ENCODE data around the gene CCSER1.

- TF ChIP-seq POLR2A (IDR thresholded peaks at IDR 0.05) (no peak), EP300 (IDR thresholded peaks at IDR 0.05) (no peak)
- TF ChIP-seq, protein P1, sequence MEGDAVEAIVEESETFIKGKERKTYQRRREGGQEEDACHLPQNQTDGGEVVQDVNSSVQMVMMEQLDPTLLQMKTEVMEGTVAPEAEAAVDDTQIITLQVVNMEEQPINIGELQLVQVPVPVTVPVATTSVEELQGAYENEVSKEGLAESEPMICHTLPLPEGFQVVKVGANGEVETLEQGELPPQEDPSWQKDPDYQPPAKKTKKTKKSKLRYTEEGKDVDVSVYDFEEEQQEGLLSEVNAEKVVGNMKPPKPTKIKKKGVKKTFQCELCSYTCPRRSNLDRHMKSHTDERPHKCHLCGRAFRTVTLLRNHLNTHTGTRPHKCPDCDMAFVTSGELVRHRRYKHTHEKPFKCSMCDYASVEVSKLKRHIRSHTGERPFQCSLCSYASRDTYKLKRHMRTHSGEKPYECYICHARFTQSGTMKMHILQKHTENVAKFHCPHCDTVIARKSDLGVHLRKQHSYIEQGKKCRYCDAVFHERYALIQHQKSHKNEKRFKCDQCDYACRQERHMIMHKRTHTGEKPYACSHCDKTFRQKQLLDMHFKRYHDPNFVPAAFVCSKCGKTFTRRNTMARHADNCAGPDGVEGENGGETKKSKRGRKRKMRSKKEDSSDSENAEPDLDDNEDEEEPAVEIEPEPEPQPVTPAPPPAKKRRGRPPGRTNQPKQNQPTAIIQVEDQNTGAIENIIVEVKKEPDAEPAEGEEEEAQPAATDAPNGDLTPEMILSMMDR (IDR thresholded peaks at IDR 0.05): no peak
Measured at GRCh38 chr4:90950385-90950841, 823.2 kb downstream of the CCSER1 start.
